Suppressor macrophage treated with lipopolysaccharide for 4 hours (primary cell): ENCODE data around the gene WDR4.
"Not testable (repeated sequence)": the region's sequence is repeated elsewhere in the genome, so short reads cannot be mapped to it uniquely, and the experiment has no call there.

Source experiments
- DNase-seq: peaks from one replicate; pipeline ENCODE4 v3.0.0-alpha.2; 2020

WDR4 gene

GRCh38 chr21:42851812-42852665, 27.3 kb downstream of the WDR4 start:
- DNase-seq, result no peak

DNA sequence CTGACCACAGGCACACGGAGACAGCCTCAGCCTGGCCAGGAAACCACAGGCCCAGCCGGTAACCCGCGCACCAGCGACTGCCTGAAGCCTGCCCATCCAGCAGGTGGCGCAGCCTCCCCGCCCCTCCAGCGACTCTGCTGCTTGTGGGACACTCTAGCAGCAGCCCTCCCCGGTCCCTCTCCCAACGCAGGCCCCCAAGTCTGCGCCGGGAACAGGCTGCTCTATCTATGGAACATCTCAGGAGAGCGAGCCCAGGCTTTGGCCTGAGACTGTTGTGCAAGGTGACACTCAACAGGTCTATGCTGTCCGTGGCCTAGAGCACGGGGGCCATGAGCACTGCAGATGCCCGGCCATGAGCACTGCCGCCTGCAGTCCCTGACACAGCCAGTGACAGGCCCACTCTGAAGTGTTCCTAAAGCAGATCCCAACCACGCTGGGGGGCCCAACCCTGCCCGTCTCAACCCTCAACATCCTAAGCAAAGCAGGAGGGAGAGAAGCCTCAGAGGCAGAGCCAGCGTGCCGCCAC, 28.4 kb downstream of the WDR4 start:
- DNase-seq, result peak; percentile 34

DNA sequence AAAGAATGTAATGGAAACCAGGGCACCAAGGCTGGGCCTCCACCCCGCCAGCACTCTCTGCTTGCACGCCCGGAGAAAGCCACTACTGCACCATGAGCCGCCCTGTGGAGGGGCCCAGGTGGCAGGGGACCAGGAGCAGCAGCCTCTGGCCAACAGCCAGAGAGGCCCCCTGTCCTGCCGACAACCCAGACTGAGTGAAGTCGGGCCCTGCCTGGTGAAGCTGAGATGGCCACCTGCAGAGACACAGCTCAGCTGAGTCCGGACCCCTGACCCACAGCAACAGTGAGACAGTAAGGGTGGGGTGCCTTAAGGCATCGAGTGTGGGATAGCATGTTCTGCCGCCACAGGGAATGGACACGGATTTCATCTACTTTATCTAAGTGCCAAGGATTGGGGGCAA, 28.9 kb downstream of the WDR4 start:
- no peak for DNase-seq

- DNase-seq, result no peak
Measured at GRCh38 chr21:42849759-42850412, 29.5 kb downstream of the WDR4 start.

DNA sequence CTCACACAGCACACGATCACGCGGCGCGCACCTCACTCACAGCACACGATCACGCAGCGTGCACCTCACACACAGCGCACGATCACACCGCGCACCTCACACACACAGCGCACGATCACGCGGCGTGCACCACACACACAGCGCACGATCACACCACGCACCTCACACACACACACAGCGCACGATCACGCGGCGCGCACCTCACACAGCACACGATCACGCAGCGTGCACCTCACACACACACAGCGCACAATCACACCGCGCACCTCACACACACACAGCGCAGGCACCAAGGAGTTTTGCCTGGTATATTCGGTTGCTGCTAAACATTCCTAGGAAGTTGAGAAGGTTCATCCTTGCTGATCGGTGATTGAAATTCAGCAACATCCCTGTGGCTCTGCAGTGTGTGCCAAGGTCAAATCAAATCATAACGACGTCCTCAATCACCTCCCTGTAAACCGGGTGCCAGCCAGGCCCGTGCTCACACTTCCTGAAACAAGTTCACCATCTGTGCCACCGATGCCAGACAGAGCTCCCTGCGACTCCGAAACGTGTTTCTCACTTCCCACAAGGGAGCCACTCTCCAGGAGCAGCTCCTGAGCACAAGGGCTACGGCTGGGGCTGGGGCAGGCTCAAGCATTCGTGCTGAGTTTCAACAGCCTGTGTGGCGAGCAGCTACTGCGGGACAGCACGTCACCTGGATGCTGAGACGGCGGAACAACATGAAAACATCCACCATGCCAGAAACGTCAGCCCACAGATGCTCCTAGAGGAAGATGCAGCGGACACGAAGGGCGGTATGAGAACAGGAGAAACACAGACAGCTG, 30.2 kb downstream of the WDR4 start:
- DNase-seq, result no peak

GRCh38 chr21:42848144-42848931, 31.0 kb downstream of the WDR4 start:
- not testable (repeated sequence) for DNase-seq

DNA sequence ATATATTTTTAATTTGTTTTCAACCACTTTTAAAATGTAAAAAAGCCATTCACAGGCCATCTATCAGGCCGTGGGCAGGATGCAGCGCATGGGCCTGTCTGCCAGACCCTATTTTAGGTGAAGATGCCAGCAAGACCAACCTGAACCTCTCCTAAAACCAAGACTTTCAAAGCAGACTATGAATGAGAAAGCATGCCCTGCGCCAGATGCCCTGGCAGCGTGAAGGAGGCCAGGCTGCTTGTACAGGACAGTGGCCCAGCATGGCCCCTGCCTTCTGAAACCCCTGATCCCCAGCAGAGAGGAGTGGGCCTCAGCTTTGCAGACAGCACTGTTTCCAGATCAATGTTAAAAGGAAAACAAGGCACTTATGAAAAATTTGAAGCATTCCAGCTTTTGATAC, 31.6 kb downstream of the WDR4 start:
- DNase-seq, result no peak

- DNase-seq, result no peak
Measured at GRCh38 chr21:42847051-42847707, 32.2 kb downstream of the WDR4 start.

DNA sequence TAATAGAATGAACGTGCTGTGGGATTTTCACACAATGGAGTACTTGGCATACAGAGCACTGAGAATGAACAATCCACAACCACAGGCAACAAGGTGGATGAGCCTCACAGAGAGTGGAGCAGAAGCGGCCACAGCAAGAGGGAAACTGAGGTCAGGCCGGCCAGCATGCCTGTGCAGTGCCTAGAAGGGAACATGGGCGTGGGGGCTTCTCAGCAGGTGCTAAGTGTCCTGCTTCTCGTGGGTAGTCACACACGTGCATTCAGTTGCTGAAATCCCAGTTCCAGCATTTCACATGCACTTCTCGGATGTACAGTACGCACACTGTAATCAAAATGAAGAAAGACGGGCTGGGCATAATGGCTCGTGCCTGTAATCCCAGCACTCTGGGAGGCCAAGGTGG, 33.1 kb downstream of the WDR4 start:
- no peak for DNase-seq

DNA sequence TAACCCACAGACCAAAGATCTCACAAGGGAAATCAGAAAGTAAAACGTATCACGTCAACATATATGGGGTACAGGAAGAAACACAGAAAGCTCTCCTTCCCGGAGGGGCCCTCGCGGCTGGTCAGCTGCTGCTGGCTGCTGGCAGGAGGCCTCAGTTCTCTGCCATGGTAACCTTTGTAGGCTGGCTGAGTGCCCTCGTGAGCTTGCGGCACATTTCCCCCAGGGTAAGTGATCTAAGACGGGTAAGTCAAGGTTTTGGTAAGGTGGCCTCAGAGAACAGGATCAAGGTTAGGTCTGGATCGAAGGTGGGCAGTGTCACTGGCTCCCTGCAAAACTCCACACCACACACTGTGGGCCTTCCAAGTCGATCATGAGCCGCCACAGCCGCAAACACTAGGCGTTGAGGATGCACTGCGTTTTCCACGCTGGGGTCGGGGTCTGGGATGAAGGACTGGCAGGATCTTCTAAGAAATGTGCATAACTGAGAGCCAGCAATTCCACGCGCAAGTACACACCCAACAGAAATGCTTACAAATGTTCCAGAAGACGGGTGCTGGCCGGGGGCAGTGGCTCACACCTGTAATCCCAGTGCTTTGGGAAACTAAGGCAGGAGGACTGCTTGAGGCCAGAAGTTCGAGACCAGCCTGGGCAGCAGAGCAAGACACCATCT, 33.9 kb downstream of the WDR4 start:
- no peak for DNase-seq

DNA sequence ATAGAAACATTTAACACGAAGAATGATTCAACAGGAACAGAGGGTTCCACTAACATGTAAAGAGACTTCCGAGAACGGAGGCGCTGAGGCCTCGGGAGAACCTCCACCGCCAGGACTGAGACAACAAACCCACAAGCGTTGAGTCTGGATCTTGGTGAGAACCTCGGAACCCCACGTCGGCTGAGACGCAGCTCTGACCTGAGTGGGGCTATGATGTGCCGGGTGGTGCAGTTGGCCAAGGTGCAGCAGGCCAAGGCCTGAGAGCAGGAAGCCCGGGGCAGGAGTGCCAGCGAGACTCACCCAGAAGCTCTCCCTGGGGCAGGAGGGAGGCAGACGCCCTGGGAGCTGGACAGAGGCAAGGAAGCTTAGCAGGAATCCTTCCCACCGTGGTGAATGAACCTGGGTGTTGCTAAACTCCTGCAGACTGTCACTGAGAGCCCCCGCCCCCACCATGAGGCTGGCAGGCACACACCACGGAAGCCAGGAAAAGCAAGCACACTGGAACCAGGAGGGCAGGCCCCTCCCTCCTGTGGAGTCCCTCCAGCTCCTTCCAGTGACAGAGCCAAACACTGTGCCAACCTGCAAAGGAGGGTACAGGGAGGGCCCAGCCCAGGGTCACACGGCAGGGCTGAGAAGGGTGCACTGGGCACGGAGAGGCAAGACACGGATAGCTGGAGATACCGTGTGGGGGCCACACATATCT, 34.8 kb downstream of the WDR4 start:
- no peak for DNase-seq

GRCh38 chr21:42843056-42843455, 36.3 kb downstream of the WDR4 start:
- no peak for DNase-seq

GRCh38 chr21:42841916-42842655, 37.3 kb downstream of the WDR4 start:
- not testable (repeated sequence) for DNase-seq

- DNase-seq, result no peak
Measured at GRCh38 chr21:42841156-42841915, 38.0 kb downstream of the WDR4 start.

- DNase-seq, result no peak
Measured at GRCh38 chr21:42840411-42841155, 38.8 kb downstream of the WDR4 start.

DNA sequence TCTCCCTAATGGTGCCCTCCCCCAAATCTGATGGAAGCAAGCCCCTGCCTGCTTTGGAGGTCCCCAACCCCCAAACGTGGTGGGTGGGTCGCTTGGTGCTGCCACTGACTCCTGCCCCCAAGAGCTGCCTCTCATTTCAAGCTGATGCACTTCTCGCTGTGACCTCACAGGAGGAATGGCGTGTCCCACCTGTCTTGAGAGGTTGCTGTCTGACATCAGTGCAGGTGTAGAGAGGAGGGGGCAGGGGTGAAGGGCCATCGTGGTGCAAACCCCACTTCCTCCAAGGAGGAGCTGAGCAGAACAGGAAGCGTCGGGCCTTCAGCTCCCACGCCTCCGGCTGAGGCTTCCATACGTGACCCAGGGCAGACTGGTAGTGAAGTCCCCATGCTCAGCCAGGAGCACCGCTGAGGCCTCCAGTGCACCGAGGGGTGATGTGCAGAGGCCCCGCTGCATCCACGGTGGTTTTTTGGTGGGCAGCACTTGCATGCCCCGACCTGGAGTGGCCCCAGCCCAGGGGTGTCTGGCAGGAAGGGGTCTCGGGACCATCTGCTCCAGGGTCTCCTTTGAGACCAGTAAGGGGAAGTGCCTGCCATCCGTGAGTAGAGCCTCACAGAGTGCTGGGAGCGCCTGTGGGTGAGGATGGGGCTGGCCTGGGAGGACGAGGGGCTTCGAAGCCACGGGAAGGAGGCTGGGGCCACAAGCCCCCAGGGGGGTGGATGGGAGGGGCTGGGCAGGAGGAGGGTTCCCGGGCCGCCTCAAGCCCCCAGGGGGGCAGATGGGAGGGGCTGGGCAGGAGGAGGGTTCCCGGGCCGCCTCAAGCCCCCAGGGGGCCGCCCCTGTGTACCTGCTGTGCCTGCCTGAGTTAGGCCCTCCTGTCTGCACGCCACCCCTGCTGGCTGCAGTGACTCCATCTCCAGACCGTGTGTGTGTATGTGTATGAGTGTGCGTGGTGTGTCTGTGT, 39.8 kb downstream of the WDR4 start:
- no peak for DNase-seq

DNA sequence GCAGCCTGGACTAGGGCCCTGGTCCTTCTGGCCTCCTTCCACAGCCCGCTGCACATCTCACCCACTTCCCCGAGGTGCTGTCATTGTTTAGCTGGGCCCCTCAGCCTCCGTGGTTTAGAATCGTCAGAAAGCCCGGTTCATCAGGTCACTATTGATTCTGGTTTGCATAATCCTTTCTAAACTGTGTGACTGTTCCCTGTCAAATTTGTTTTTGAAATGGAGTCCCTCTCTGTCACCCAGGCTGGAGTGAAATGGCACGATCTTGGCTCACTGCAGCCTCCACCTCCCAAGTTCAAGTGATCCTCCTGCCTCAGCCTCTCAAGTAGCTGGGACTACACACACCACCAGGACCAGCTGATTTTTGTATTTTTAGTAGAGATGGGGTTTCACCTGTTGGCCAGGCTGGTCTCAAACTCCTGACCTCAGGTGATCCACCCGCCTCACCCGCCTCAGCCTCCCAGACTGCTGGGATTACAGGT, 41.1 kb downstream of the WDR4 start:
- DNase-seq, result not testable (repeated sequence)
